Gastrocnemius medialis (tissue), 4 donors: ENCODE results near the gene WDR81.

Experiments used
- CTCF ChIP-seq, 5 experiments: fragments of 450-650 bp in 3 of 5; fragments of 200-600 bp in 2 of 5; sonication (generic) in 2 of 5; IDR thresholded peaks in 4 of 5; conservative IDR thresholded peaks in 1 of 5; 1 replicate in 4 of 5; 2 replicates in 1 of 5; pipeline ENCODE4 v1.5.1; 2016 to 2019; ENCODE audit warnings: antibody characterized with exemption in 5 of 5, mild to moderate bottlenecking in 3 of 5, moderate library complexity in 3 of 5
- POLR2A ChIP-seq, 2 donors: fragments of 450-650 bp; IDR thresholded peaks; one replicate each; pipeline ENCODE4 v1.6.1; 2017; ENCODE audit warnings: antibody characterized with exemption in 2 of 2, mild to moderate bottlenecking in 2 of 2, moderate library complexity in 2 of 2

- TF ChIP-seq CTCF (IDR thresholded peaks at IDR 0.05 in 4 of 5, conservative IDR thresholded peaks at IDR 0.05 in 1 of 5) (no peak), POLR2A (IDR thresholded peaks at IDR 0.05) (no peak)
Observed at GRCh38 chr17:1755252-1755826, 30.8 kb downstream of the WDR81 start.
